Endothelial cell of umbilical vein (primary cell): ENCODE measurements around the gene ADTRP. TPM values are rescaled to one million over a fixed set of nuclear protein-coding genes. Genes with fewer than 3 reads are reported as not detected.

Source experiments
- BruUV-seq: library from RNA; stranded (reverse); fragments of 400-500 nt; replicated peaks from 2 replicates; lab custom pipeline; 2021; lab: Mats Ljungman, UMichigan
- CTCF ChIA-PET: fragments of 300-600, 350-600 bp; sonication (Branson Sonifier 250); formaldehyde crosslinking; loops from one replicate; lab custom pipeline; 2021; ENCODE audit warnings: antibody characterized with exemption, inconsistent platforms; lab: Charles Lee
- POLR2A ChIA-PET: fragments of 300-600, 350-600 bp; sonication (Branson Sonifier 250); formaldehyde crosslinking; loops from one replicate; lab custom pipeline; 2021; ENCODE audit warnings: antibody characterized with exemption, inconsistent platforms; lab: Charles Lee
- DNase-seq: peaks from one replicate; pipeline ENCODE4 v3.0.0-alpha.2; 2011; ENCODE audit warnings: low read depth, low spot score
- FAIRE-seq: peaks from 2 replicates; lab custom pipeline; 2011; peaks lifted over from hg19 to GRCh38; lab: Jason Lieb, UNC
- H2AFZ ChIP-seq: 2 replicates; pipeline ENCODE4 v1.6.0; 2012; ENCODE audit warnings: low read depth, low read length, control low read depth, inconsistent platforms
- H3K27ac ChIP-seq: 2 replicates; pipeline ENCODE4 v1.5.1; 2011; ENCODE audit warnings: low read depth, mild to moderate bottlenecking, control low read depth, low read length, moderate library complexity; ENCODE audit not compliant: insufficient read depth
- H3K27me3 ChIP-seq, 2 experiments: 2 replicates each; pipeline versions ENCODE4 v1.6.0 to v1.6.1; 2011; ENCODE audit warnings: low read length in 2 of 2, mixed read lengths in 1 of 2; ENCODE audit not compliant: control insufficient read depth in 2 of 2, insufficient read depth in 2 of 2
- H3K36me3 ChIP-seq, 2 experiments: 2 replicates in 1 of 2; 3 replicates in 1 of 2; pipeline ENCODE4 v1.5.1; 2011; ENCODE audit warnings: low read length in 2 of 2, mild to moderate bottlenecking in 1 of 2, moderate library complexity in 1 of 2; ENCODE audit not compliant: control insufficient read depth in 2 of 2, insufficient read depth in 2 of 2; ENCODE audit errors: extremely low read depth in 1 of 2
- H3K4me1 ChIP-seq: 3 replicates; pipeline ENCODE4 v1.5.1; 2011; ENCODE audit warnings: mild to moderate bottlenecking, low read length; ENCODE audit not compliant: control insufficient read depth, insufficient read depth; ENCODE audit errors: extremely low read depth
- H3K4me2 ChIP-seq: 2 replicates; pipeline ENCODE4 v1.6.1; 2011; ENCODE audit warnings: low read length, control low read depth, mixed read lengths; ENCODE audit not compliant: insufficient read depth
- H3K4me3 ChIP-seq, 3 experiments: fragments of 200-600 bp in 1 of 3; sonication (generic), shearing (Covaris generic) in 1 of 3; replicated peaks in 1 of 3; 2 replicates each; pipeline ENCODE4 v1.5.1; 2011 to 2016; ENCODE audit warnings: control low read depth in 3 of 3, low read length in 3 of 3, mild to moderate bottlenecking in 2 of 3, inconsistent platforms in 1 of 3, low read depth in 1 of 3, moderate library complexity in 1 of 3; ENCODE audit not compliant: insufficient read depth in 1 of 3
- H3K79me2 ChIP-seq: 2 replicates; pipeline ENCODE4 v1.6.0; 2012; ENCODE audit warnings: low read length, inconsistent platforms; ENCODE audit not compliant: control insufficient read depth, insufficient read depth
- H3K9ac ChIP-seq: replicated peaks from 2 replicates; pipeline ENCODE3; 2011; ENCODE audit warnings: low read length, control low read depth; ENCODE audit not compliant: insufficient read depth; ENCODE audit errors: extremely low read depth
- H3K9me1 ChIP-seq: replicated peaks from 3 replicates; pipeline ENCODE4 v1.6.0; 2011; ENCODE audit warnings: mild to moderate bottlenecking, low read length; ENCODE audit not compliant: control insufficient read depth, insufficient read depth; ENCODE audit errors: extremely low read depth
- H3K9me3 ChIP-seq: replicated peaks from 2 replicates; pipeline ENCODE4 v1.5.1; 2012; ENCODE audit warnings: low read length, inconsistent platforms; ENCODE audit not compliant: control insufficient read depth, insufficient read depth
- H4K20me1 ChIP-seq: replicated peaks from 2 replicates; pipeline ENCODE3; 2011; ENCODE audit warnings: mild to moderate bottlenecking, low read length; ENCODE audit not compliant: control insufficient read depth, insufficient read depth; ENCODE audit errors: extremely low read depth
- CTCF ChIP-seq, 2 donors: IDR thresholded peaks; 1 replicate in 1 of 2; 2 replicates in 1 of 2; pipeline ENCODE4 v1.5.1; 2011; ENCODE audit warnings: low read length in 2 of 2, mild to moderate bottlenecking in 2 of 2, moderate library complexity in 2 of 2, control low read depth in 1 of 2, inconsistent platforms in 1 of 2, low read depth in 1 of 2; ENCODE audit not compliant: insufficient read depth in 1 of 2; ENCODE audit errors: extremely low read depth in 1 of 2
- EZH2 ChIP-seq: IDR thresholded peaks from 2 replicates; pipeline ENCODE4 v1.6.1; 2012; ENCODE audit warnings: borderline replicate concordance, low read depth, mild to moderate bottlenecking, moderate library complexity, low read length, inconsistent platforms; ENCODE audit not compliant: severe bottlenecking
- FOS ChIP-seq: IDR thresholded peaks from 2 replicates; pipeline ENCODE4 v1.6.1; 2011; ENCODE audit warnings: mild to moderate bottlenecking, low read length, moderate library complexity, borderline replicate concordance; ENCODE audit not compliant: insufficient read depth
- GATA2 ChIP-seq: IDR thresholded peaks from 2 replicates; pipeline ENCODE4 v1.7.0; 2011; ENCODE audit warnings: low read depth, mild to moderate bottlenecking, moderate library complexity, mixed read lengths, low read length; ENCODE audit not compliant: insufficient read length, insufficient read depth
- JUN ChIP-seq: IDR thresholded peaks from 2 replicates; pipeline ENCODE4 v1.6.1; 2011; ENCODE audit warnings: borderline replicate concordance, low read depth; ENCODE audit not compliant: insufficient read length, insufficient read depth
- MAX ChIP-seq: IDR thresholded peaks from 2 replicates; pipeline ENCODE4 v1.6.1; 2011; ENCODE audit not compliant: insufficient read depth, insufficient read length
- MYC ChIP-seq: IDR thresholded peaks from one replicate; pipeline ENCODE4 v1.6.1; 2011; ENCODE audit warnings: mild to moderate bottlenecking, low read depth, low read length
- POLR2A ChIP-seq: IDR thresholded peaks from 2 replicates; pipeline ENCODE4 v1.6.1; 2012; ENCODE audit warnings: low read depth, mild to moderate bottlenecking, control low read depth, low read length
- POLR2AphosphoS5 ChIP-seq: IDR thresholded peaks from 2 replicates; pipeline ENCODE4 v1.6.1; 2012; ENCODE audit warnings: low read depth, mild to moderate bottlenecking, control low read depth, low read length, moderate library complexity; ENCODE audit not compliant: insufficient read depth
- dilution Hi-C: fragments of 300-500 bp; cut with MboI; formaldehyde crosslinking; loops from one replicate; pipeline ENCODE4 v1.15.0; 2019; ENCODE audit warnings: low sequenced_read_pairs; ENCODE audit not compliant: extremely low pct_ligation_motif_present
- intact Hi-C: fragments of 100-400 bp; cut with micrococcal nuclease; formaldehyde crosslinking; loops from one replicate; pipeline ENCODE4 v1.10.0; 2022
- polyA plus RNA-seq, 4 experiments: library from polyadenylated mRNA; depleted of rRNA in 3 of 4; stranded (reverse) in 3 of 4; unstranded in 1 of 4; fragments of >200 nt; gene quantifications; 2 replicates each; pipeline versions ENCODE4 v1.2.1 to v1.2.3, GENCODE V29; 2011 to 2012; ENCODE audit warnings: missing spikeins in 1 of 4
- total RNA-seq: library from RNA; stranded (reverse); gene quantifications from 2 replicates; pipeline ENCODE4 v1.2.3, GENCODE V29; 2021

ADTRP gene
- total and polyA plus RNA-seq, 2 donors (not counting 3 experiments of a cell fraction or from before 2014, with no cell fraction given): 3.3 to 4.4 TPM

GRCh38 chr6:11791354-11792107, 12.9 kb upstream of the ADTRP start:
- Histone ChIP-seq H3K4me1 (no peaks in the 10 kb centered on the region), H3K36me3 (no peaks in the 10 kb centered on the region), H3K9me1 (no peaks in the 10 kb centered on the region), H2AFZ (no peak overlapping the region), H3K79me2 (no peaks in the 10 kb centered on the region), H3K27me3 (no peaks in the 10 kb centered on the region), H4K20me1 (no peaks in the 10 kb centered on the region), H3K4me2 (no peak overlapping the region), H3K27ac (no peak overlapping the region), H3K9ac (no peak overlapping the region), H3K4me3 (no peak overlapping the region), H3K9me3 (no peaks in the 10 kb centered on the region)
- no TSS peak for BruUV-seq
- TF ChIP-seq CTCF (IDR thresholded peaks at IDR 0.05; ENCODE audit: extremely low read depth in 1 of 2, insufficient read depth in 1 of 2, low read depth in 1 of 2, low read length in 2 of 2) (no peak), MYC (no peak), JUN (no peak), POLR2AphosphoS5 (no peak), EZH2 (no peak), POLR2A (no peak), GATA2 (no peak), MAX (no peak), FOS (no peak)
- CTCF ChIA-PET: no interaction called here
- intact Hi-C loops: no loop called here
- FAIRE-seq (no peak), DNase-seq (no peak)
- dilution Hi-C loops: no loop called here
- POLR2A ChIA-PET: no interaction called here
